B cell (primary cell): ENCODE data around the gene KRTAP27-1. TPM values are rescaled to one million over a fixed set of nuclear protein-coding genes. Genes with fewer than 3 reads are reported as not detected.

Experiments
- ATAC-seq: fragments of 200-7000 bp; cut with Tn5 transposase; one replicate; pipeline ENCODE4 v1.10.0; 2021; ENCODE audit warnings: low read depth, mild to moderate bottlenecking, moderate number of reproducible peaks, moderate library complexity
- CTCF ChIA-PET: fragments of 350-600 bp; sonication (Branson Sonifier 250); formaldehyde crosslinking; loops from one replicate; lab custom pipeline; 2021; ENCODE audit warnings: antibody characterized with exemption, inconsistent platforms; lab: Charles Lee
- POLR2A ChIA-PET: fragments of 350-600 bp; sonication (Branson Sonifier 250); formaldehyde crosslinking; loops from one replicate; lab custom pipeline; 2021; ENCODE audit warnings: antibody characterized with exemption; lab: Charles Lee
- DNase-seq: peaks from one replicate; pipeline ENCODE4 v3.0.0; 2013
- H2AFZ ChIP-seq: 2 replicates; pipeline ENCODE4 v1.6.1; 2012; ENCODE audit warnings: mild to moderate bottlenecking, low read depth, low read length; ENCODE audit not compliant: insufficient read depth, poor library complexity, severe bottlenecking
- H3K27ac ChIP-seq, 2 donors: 1 replicate in 1 of 2; 2 replicates in 1 of 2; pipeline ENCODE4 v1.5.1; 2012 to 2013; ENCODE audit warnings: low read length in 2 of 2, mild to moderate bottlenecking in 2 of 2, moderate library complexity in 1 of 2
- H3K27me3 ChIP-seq, 4 experiments: fragments of 200-600 bp in 1 of 4; sonication (generic) in 1 of 4; replicated peaks in 1 of 4; 1 replicate in 2 of 4; 2 replicates in 2 of 4; pipeline versions ENCODE4 v1.6.1 to v1.7.0; 2013 to 2016; ENCODE audit warnings: low read length in 3 of 4, mild to moderate bottlenecking in 2 of 4, mixed read lengths in 1 of 4, moderate library complexity in 1 of 4; ENCODE audit not compliant: insufficient read depth in 4 of 4, control insufficient read depth in 3 of 4; ENCODE audit errors: control extremely low read depth in 1 of 4
- H3K36me3 ChIP-seq, 2 experiments: replicated peaks in 1 of 2; 1 replicate in 1 of 2; 2 replicates in 1 of 2; pipeline versions ENCODE4 v1.6.1 to v1.7.1; 2013; ENCODE audit warnings: low read length in 1 of 2; ENCODE audit not compliant: insufficient read depth in 2 of 2, control insufficient read depth in 1 of 2; ENCODE audit errors: control extremely low read depth in 1 of 2, extremely low read depth in 1 of 2
- H3K4me1 ChIP-seq, 2 donors: fragments of 200-600 bp in 1 of 2; sonication (generic) in 1 of 2; 1 replicate in 1 of 2; 2 replicates in 1 of 2; pipeline versions ENCODE4 v1.5.1 to v1.6.1; 2013 to 2017; ENCODE audit warnings: low read length in 2 of 2; ENCODE audit not compliant: control insufficient read depth in 2 of 2, insufficient read depth in 2 of 2
- H3K4me2 ChIP-seq: replicated peaks from 2 replicates; pipeline ENCODE3; 2012; ENCODE audit warnings: mild to moderate bottlenecking, low read depth, low read length; ENCODE audit not compliant: poor library complexity, severe bottlenecking
- H3K4me3 ChIP-seq, 5 experiments: fragments of 200-600 bp in 1 of 5; sonication (generic) in 1 of 5; 1 replicate in 3 of 5; 2 replicates in 2 of 5; pipeline versions ENCODE4 v1.5.1 to v1.7.0; 2011 to 2016; ENCODE audit warnings: low read length in 4 of 5, mild to moderate bottlenecking in 4 of 5, low read depth in 2 of 5, control low read depth in 1 of 5, moderate library complexity in 1 of 5; ENCODE audit not compliant: insufficient read depth in 1 of 5; ENCODE audit errors: control extremely low read depth in 1 of 5, extremely low read depth in 1 of 5
- H3K79me2 ChIP-seq: fragments of 200-600 bp; sonication (generic); one replicate; pipeline ENCODE4 v1.6.0; 2016; ENCODE audit warnings: low read length; ENCODE audit not compliant: control insufficient read depth, insufficient read depth
- H3K9ac ChIP-seq: fragments of 200-600 bp; sonication (generic); 2 replicates; pipeline ENCODE4 v1.6.1; 2017; ENCODE audit warnings: mild to moderate bottlenecking, low read length, moderate library complexity
- H3K9me3 ChIP-seq, 3 donors: one replicate each; pipeline versions ENCODE4 v1.6.1 to v1.7.1; 2013; ENCODE audit warnings: low read length in 2 of 3; ENCODE audit not compliant: control insufficient read depth in 2 of 3, insufficient read depth in 1 of 3; ENCODE audit errors: control extremely low read depth in 1 of 3
- H4K20me1 ChIP-seq: 2 replicates; pipeline ENCODE4 v1.6.0; 2012; ENCODE audit warnings: mild to moderate bottlenecking, low read length; ENCODE audit not compliant: insufficient read depth, control insufficient read depth, poor library complexity, severe bottlenecking
- H3K27ac Mint-ChIP-seq: one replicate; pipeline ENCODE4 v1.8.0; 2021; ENCODE audit warnings: mixed read lengths
- H3K27me3 Mint-ChIP-seq: one replicate; pipeline ENCODE4 v1.8.0; 2021; ENCODE audit warnings: mixed read lengths
- H3K4me1 Mint-ChIP-seq: one replicate; pipeline ENCODE4 v1.8.0; 2021; ENCODE audit warnings: mixed read lengths
- H3K4me3 Mint-ChIP-seq: one replicate; pipeline ENCODE4 v1.8.0; 2021; ENCODE audit warnings: mixed read lengths
- H3K9me3 Mint-ChIP-seq: one replicate; pipeline ENCODE4 v1.8.0; 2022; ENCODE audit warnings: mixed read lengths; ENCODE audit not compliant: insufficient read depth
- EZH2 ChIP-seq: IDR thresholded peaks from 2 replicates; pipeline ENCODE4 v1.6.1; 2012; ENCODE audit warnings: borderline replicate concordance, low read depth, mild to moderate bottlenecking, moderate library complexity, low read length; ENCODE audit not compliant: insufficient read depth, poor library complexity, severe bottlenecking
- WGBS: methylation state at CpG from one replicate; pipeline ENCODE4 v1.1.5; 2013; ENCODE audit warnings: missing lambda C conversion rate; ENCODE audit not compliant: insufficient coverage; 5-methylcytosine and 5-hydroxymethylcytosine counted together
- intact Hi-C: fragments of 100-400 bp; cut with micrococcal nuclease; formaldehyde crosslinking; loops from one replicate; pipeline ENCODE4 v1.10.0; 2022
- polyA plus RNA-seq: library from polyadenylated mRNA; depleted of rRNA; stranded (reverse); fragments of >200 nt; gene quantifications from 2 replicates; pipeline ENCODE4 v1.2.3, GENCODE V29; 2012
- total RNA-seq, 2 donors: library from RNA; stranded (reverse); fragments of 120-200 nt in 1 of 2; gene quantifications; 1 replicate in 1 of 2; 2 replicates in 1 of 2; pipeline versions ENCODE4 v1.2.3 to v1.2.4, GENCODE V29; 2013 to 2022
- TF ChIP-seq, protein P1 (sequence below): fragments of 200-600 bp; IDR thresholded peaks from one replicate; pipeline ENCODE4 v1.8.0; 2022; ENCODE audit warnings: antibody characterized with exemption, mild to moderate bottlenecking

Gene KRTAP27-1
- total and polyA plus RNA-seq, 2 donors (not counting 1 experiment from before 2014, with no cell fraction given), result not detected

DNA sequence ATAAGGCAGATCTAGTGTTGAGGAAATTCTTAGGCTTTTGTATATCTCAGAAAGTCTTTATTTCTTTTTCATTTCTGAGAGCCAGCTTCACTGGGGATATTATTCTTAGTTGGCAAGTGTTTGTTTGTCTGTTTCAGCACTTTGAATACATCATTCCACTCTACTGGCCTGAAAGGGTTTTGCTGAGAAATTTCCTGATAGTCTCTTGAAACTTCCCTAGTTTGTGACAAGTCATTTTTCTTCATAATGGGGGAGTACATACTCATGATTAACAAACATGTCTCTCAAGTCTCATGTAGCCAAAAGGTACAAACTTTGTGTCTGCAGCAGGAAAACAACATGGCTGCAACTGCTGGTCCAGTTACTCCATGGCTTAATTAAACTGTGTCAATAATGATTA, 11.1 kb downstream of the KRTAP27-1 start:
- no peak overlapping the region for H3K27ac Mint-ChIP-seq
- ChIA-PET POLR2A (no interaction called here), CTCF (no interaction called here)
- Histone ChIP-seq H3K9ac (no peak overlapping the region), H3K4me2 (no peak overlapping the region), H4K20me1 (no peaks in the 10 kb centered on the region), H3K27ac (no peak overlapping the region), H3K4me3 (no peak overlapping the region), H3K27me3 (no peaks in the 10 kb centered on the region), H3K9me3 (peaks cover 0 to 11% (median 0%) of the 10 kb centered on the region in 3 donors), H3K4me1 (no peaks in the 10 kb centered on the region), H3K79me2 (no peaks in the 10 kb centered on the region), H2AFZ (no peak overlapping the region), H3K36me3 (no peaks in the 10 kb centered on the region)
- ATAC-seq, result no peak
- H3K27me3 Mint-ChIP-seq, result no peaks in the 10 kb centered on the region
- H3K4me1 Mint-ChIP-seq, result no peaks in the 10 kb centered on the region
- intact Hi-C loops, result no loop called here
- H3K9me3 Mint-ChIP-seq, result peaks cover 15% of the 10 kb centered on the region
- no peak for DNase-seq
- no peak for TF ChIP-seq EZH2
- TF ChIP-seq, protein P1, sequence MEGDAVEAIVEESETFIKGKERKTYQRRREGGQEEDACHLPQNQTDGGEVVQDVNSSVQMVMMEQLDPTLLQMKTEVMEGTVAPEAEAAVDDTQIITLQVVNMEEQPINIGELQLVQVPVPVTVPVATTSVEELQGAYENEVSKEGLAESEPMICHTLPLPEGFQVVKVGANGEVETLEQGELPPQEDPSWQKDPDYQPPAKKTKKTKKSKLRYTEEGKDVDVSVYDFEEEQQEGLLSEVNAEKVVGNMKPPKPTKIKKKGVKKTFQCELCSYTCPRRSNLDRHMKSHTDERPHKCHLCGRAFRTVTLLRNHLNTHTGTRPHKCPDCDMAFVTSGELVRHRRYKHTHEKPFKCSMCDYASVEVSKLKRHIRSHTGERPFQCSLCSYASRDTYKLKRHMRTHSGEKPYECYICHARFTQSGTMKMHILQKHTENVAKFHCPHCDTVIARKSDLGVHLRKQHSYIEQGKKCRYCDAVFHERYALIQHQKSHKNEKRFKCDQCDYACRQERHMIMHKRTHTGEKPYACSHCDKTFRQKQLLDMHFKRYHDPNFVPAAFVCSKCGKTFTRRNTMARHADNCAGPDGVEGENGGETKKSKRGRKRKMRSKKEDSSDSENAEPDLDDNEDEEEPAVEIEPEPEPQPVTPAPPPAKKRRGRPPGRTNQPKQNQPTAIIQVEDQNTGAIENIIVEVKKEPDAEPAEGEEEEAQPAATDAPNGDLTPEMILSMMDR, result no peak
- H3K4me3 Mint-ChIP-seq, result no peak overlapping the region

DNA sequence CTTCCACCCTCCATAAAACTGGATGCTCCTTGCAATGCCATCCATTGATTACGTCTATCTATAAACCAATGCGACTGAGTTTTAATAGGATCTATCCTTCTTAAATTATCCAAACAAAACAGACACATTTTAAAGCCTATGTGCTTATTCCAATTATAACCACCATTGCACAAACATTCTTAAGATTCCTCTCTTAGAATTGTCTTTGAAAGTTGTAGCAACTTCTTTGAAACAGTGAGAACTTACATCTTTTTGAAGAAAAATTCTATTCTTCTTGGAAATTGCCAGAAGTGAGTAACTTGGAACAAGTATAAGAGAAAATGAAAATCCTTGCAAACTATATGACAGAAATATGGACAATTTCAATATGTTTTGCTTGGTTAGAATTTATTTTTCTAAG, 17.3 kb downstream of the KRTAP27-1 start, which contains the start of gene KRTAP26-1:
KRTAP26-1 (minus strand) TSS at position 101 of the 400 bp plus-strand sequence. CDS start 280 bp downstream, outside the sequence.
- H3K4me1 ChIP-seq, result no peaks in the 10 kb centered on the region
- H3K4me2 ChIP-seq, result no peak within 1 kb of the TSS
- Mint-ChIP-seq H3K27me3 (no peaks in the 10 kb centered on the region), H3K4me1 (no peaks in the 10 kb centered on the region), H3K27ac (no peak within 1 kb of the TSS), H3K9me3 (peaks cover 8% of the 10 kb centered on the region), H3K4me3 (no peak within 1 kb of the TSS)
- POLR2A ChIA-PET, result no interaction called here
- CTCF ChIA-PET, result no interaction called here
- intact Hi-C loops, result no loop called here
- H3K4me3 ChIP-seq, result no peak within 1 kb of the TSS
- WGBS, result 100% methylated on average over 1 of the region's 2 CpGs
- H3K27ac ChIP-seq, result no peak within 1 kb of the TSS
- H3K36me3 ChIP-seq, result no peaks in the 10 kb centered on the region
- ATAC-seq (no peak), DNase-seq (no peak)
- TF ChIP-seq, protein P1, result no peak
- TF ChIP-seq EZH2, result no peak
- no peaks in the 10 kb centered on the region for H3K79me2 ChIP-seq
- H3K9ac ChIP-seq, result no peak within 1 kb of the TSS
- no peaks in the 10 kb centered on the region for H3K27me3 ChIP-seq
- no peak within 1 kb of the TSS for H2AFZ ChIP-seq
- H4K20me1 ChIP-seq, result no peaks in the 10 kb centered on the region
- peaks cover 0 to 6% (median 0%) of the 10 kb centered on the region in 3 donors for H3K9me3 ChIP-seq
